K562 (cell line): ENCODE measurements around the gene SNRPA. TPM values are rescaled to one million over a fixed set of nuclear protein-coding genes. Genes with fewer than 3 reads are reported as not detected.

Experiments
- ATAC-seq: fragments of 200-7000 bp; cut with Tn5 transposase; 3 replicates; pipeline ENCODE4 v1.9.1; 2020; ENCODE audit warnings: moderate library complexity
- BruUV-seq: library from RNA; stranded (reverse); fragments of 400-500 nt; replicated peaks from 2 replicates; lab custom pipeline; 2021; lab: Mats Ljungman, UMichigan
- CTCF ChIA-PET: fragments of 300-600 bp; formaldehyde crosslinking; extraction: SDS; loops from one replicate; lab custom pipeline; 2021; ENCODE audit warnings: low intra/inter-chr PET ratio; lab: Yijun Ruan, JAX
- POLR2A ChIA-PET: fragments of 300-600, 350-650 bp; sonication (Branson Sonifier 250); formaldehyde crosslinking; extraction: SDS; loops from one replicate; lab custom pipeline; 2021; ENCODE audit warnings: antibody characterized with exemption, inconsistent platforms; lab: Yijun Ruan, JAX
- DNase-seq, 4 experiments: peaks; one replicate each; pipeline versions ENCODE4 v3.0.0 to v3.0.0-alpha.2; 2011 to 2018; ENCODE audit warnings: low spot score in 3 of 4, mixed read lengths in 3 of 4; ENCODE audit errors: extremely low read depth in 1 of 4
- FAIRE-seq: peaks from 2 replicates; lab custom pipeline; 2011; peaks lifted over from hg19 to GRCh38; lab: Jason Lieb, UNC
- H2AFZ ChIP-seq: 2 replicates; pipeline ENCODE4 v1.6.0; 2011; ENCODE audit warnings: low read depth, low read length, control low read depth, inconsistent platforms
- H3K27ac ChIP-seq: fragments of 200-600 bp; 3 replicates; pipeline ENCODE4 v1.8.0; 2011; ENCODE audit warnings: low read depth, mild to moderate bottlenecking, control low read depth, inconsistent platforms, low read length, moderate library complexity, mixed read lengths; ENCODE audit errors: extremely low read depth
- H3K27me3 ChIP-seq, 2 experiments: fragments of 300-600 bp in 1 of 2; 2 replicates in 1 of 2; 3 replicates in 1 of 2; pipeline versions ENCODE4 v1.6.0 to v1.8.0; 2011; ENCODE audit warnings: inconsistent platforms in 2 of 2, low read length in 2 of 2, mild to moderate bottlenecking in 1 of 2, mixed read lengths in 1 of 2, moderate library complexity in 1 of 2; ENCODE audit not compliant: control insufficient read depth in 2 of 2, insufficient read depth in 2 of 2
- H3K36me3 ChIP-seq: fragments of 300-600 bp; 3 replicates; pipeline ENCODE4 v1.8.0; 2011; ENCODE audit warnings: mild to moderate bottlenecking, low read length, inconsistent platforms; ENCODE audit not compliant: control insufficient read depth, insufficient read depth
- H3K4me1 ChIP-seq, 2 experiments: fragments of 200-600 bp in 1 of 2; replicated peaks in 1 of 2; 2 replicates in 1 of 2; 3 replicates in 1 of 2; pipeline versions ENCODE4 v1.5.1 to v1.8.0; 2011; ENCODE audit warnings: inconsistent platforms in 2 of 2, low read length in 2 of 2, mild to moderate bottlenecking in 1 of 2, mixed read lengths in 1 of 2, moderate library complexity in 1 of 2; ENCODE audit not compliant: control insufficient read depth in 2 of 2, insufficient read depth in 2 of 2
- H3K4me2 ChIP-seq: 2 replicates; pipeline ENCODE4 v1.6.1; 2011; ENCODE audit warnings: low read length, control low read depth, inconsistent platforms, mixed read lengths; ENCODE audit not compliant: insufficient read depth
- H3K4me3 ChIP-seq: fragments of 200-600 bp; sonication (generic), shearing (Covaris generic); 2 replicates; pipeline ENCODE4 v1.5.1; 2016; ENCODE audit warnings: control low read depth, inconsistent platforms
- H3K79me2 ChIP-seq: fragments of 200-600 bp; 3 replicates; pipeline ENCODE4 v1.8.0; 2011; ENCODE audit warnings: low read length, inconsistent platforms; ENCODE audit not compliant: control insufficient read depth, insufficient read depth
- H3K9ac ChIP-seq, 2 experiments: 2 replicates each; pipeline versions ENCODE4 v1.6.0 to v1.6.1; 2011; ENCODE audit warnings: low read depth in 2 of 2, low read length in 2 of 2, control low read depth in 1 of 2, inconsistent platforms in 1 of 2, mild to moderate bottlenecking in 1 of 2, mixed read lengths in 1 of 2; ENCODE audit not compliant: insufficient read depth in 1 of 2
- H3K9me1 ChIP-seq: one replicate; pipeline ENCODE4 v1.6.0; 2011; ENCODE audit warnings: inconsistent platforms, mild to moderate bottlenecking, low read length, moderate library complexity; ENCODE audit not compliant: control insufficient read depth, insufficient read depth
- H3K9me3 ChIP-seq: replicated peaks from 2 replicates; pipeline ENCODE4 v1.5.1; 2011; ENCODE audit warnings: low read depth, low read length, inconsistent platforms; ENCODE audit not compliant: control insufficient read depth, insufficient read depth
- H4K20me1 ChIP-seq: replicated peaks from 2 replicates; pipeline ENCODE4 v1.6.1; 2011; ENCODE audit warnings: low read length, inconsistent platforms, mixed read lengths; ENCODE audit not compliant: control insufficient read depth, insufficient read depth
- CCAR2 ChIP-seq: fragments of 200-400 bp; formaldehyde crosslinking; IDR thresholded peaks from 2 replicates; pipeline ENCODE4 v1.6.1; 2017; ENCODE audit warnings: mild to moderate bottlenecking, low read depth, low read length
- NUFIP1 ChIP-seq: fragments of 450-650 bp; IDR thresholded peaks from 2 replicates; pipeline ENCODE4 v1.6.1; 2018; ENCODE audit not compliant: partially characterized antibody
- RBFOX2 ChIP-seq: fragments of 200-400 bp; formaldehyde crosslinking; IDR thresholded peaks from 2 replicates; pipeline ENCODE4 v1.6.1; 2017; ENCODE audit warnings: low read depth, mild to moderate bottlenecking, low read length, moderate library complexity
- TCFL5 ChIP-seq: fragments of 250-450 bp; sonication (Bioruptor Pico); conservative IDR thresholded peaks from 2 replicates; pipeline ENCODE4 v1.6.1; 2021; ENCODE audit warnings: mild to moderate bottlenecking, moderate library complexity, matching md5 sums
- TEAD2 ChIP-seq: fragments of 450-650 bp; IDR thresholded peaks from 2 replicates; pipeline ENCODE4 v1.6.1; 2016; ENCODE audit warnings: missing genetic modification characterization, control low read depth, missing compliant biosample characterization
- WGBS: fragments of 100-300 bp; shearing (Covaris generic); methylation state at CpG from one replicate; pipeline ENCODE4 v1.1.6; 2016; ENCODE audit warnings: low coverage, mixed read lengths; ENCODE audit not compliant: insufficient coverage; ENCODE audit errors: missing lambda C conversion rate; 5-methylcytosine and 5-hydroxymethylcytosine counted together
- in situ Hi-C: fragments of 300-500 bp; cut with MboI; formaldehyde crosslinking; loops from 4 replicates; pipeline ENCODE4 v1.15.0; 2018; ENCODE audit warnings: inconsistent platforms, mixed read lengths
- intact Hi-C: fragments of 100-400 bp; cut with micrococcal nuclease; formaldehyde crosslinking; loops from 2 replicates; pipeline ENCODE4 v1.14.2; 2022
- polyA plus RNA-seq, 8 experiments: library from polyadenylated mRNA; depleted of rRNA in 4 of 8; stranded (reverse) in 5 of 8; unstranded in 3 of 8; fragments of >200 nt; fragmentation: Nextera tagmentation in 2 of 8; fragmentation: Illumina TruSeq in 1 of 8; extraction: Ambion mirVana in 2 of 8; extraction: Trizol in 1 of 8; gene quantifications; 2 replicates each; pipeline versions ENCODE4 v1.2.1 to v1.2.3, GENCODE V29; 2011 to 2014; ENCODE audit warnings: inconsistent platforms in 1 of 8, missing spikeins in 1 of 8
- total RNA-seq, 7 experiments: library from RNA; depleted of rRNA in 6 of 7; stranded (reverse); fragments of >200 nt in 6 of 7; fragmentation: Illumina TruSeq in 2 of 7; extraction: Trizol in 2 of 7; gene quantifications; 2 replicates each; pipeline versions ENCODE4 v1.2.1 to v1.2.3, GENCODE V29; 2011 to 2021; ENCODE audit warnings: low replicate concordance in 1 of 7

Gene SNRPA
- total and polyA plus RNA-seq, 9 of the 15 experiments (the other 6 are each of a cell fraction or from before 2014, with no cell fraction given): 16.3 to 311 (median 193) TPM

DNA sequence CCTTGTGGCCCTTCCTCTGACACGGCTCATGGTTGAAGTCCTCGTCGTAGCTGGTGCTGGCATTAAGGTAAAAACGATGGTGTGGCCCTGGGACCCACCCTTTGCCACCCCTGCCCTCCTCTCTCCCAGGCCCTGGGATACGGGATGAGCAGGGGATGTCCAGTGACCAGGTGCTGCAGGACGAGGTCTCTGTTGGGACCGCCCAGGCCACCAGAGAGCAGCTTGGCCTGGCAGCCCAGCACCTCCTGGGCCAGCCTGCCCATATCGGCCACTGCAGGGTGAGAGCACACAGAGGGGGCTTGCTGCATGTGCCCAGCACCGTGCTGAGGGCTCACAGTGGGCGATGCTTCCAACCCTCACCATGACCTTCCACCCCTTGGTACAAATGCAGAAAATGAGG is 7.1 kb upstream of the SNRPA start:
- DNase-seq (no peak), ATAC-seq (no peak), FAIRE-seq (no peak)
- BruUV-seq: no TSS peak
- peaks cover 15% of the 10 kb centered on the region; the same call in 2 of the 3 replicates for H3K36me3 ChIP-seq
- TF ChIP-seq TCFL5 (CRISPR knock-in tag) (no peak), CCAR2 (no peak), NUFIP1 (no peak), RBFOX2 (0 out of 2 replicates have a peak, but pooled peaks have one; percentile 24), TEAD2 (tag) (no peak)
- peaks cover 13% of the 10 kb centered on the region for H3K79me2 ChIP-seq
- H3K27ac ChIP-seq: no peak overlapping the region
- peaks cover 5 to 51% of the 10 kb centered on the region in 2 experiments; a peak in 4 of 5 replicates for H3K4me1 ChIP-seq
- peak overlapping the region in 1 of 2 experiments; percentile 85; a peak in 2 of 4 replicates for H3K9ac ChIP-seq
- H2AFZ ChIP-seq: no peak overlapping the region
- H3K9me3 ChIP-seq: no peaks in the 10 kb centered on the region
- H3K4me3 ChIP-seq: no peak overlapping the region
- in situ Hi-C loops: no loop called here
- ChIA-PET CTCF (no interaction called here), POLR2A (interaction anchor here (0.6 to 1.8 kb wide), 5 partner anchors 8 to 184 kb away, joined by 3 to 6 read pairs (median 4); no protein-coding TSS in a partner anchor)
- 0 out of 2 replicates have a peak, but pooled peaks cover 3% of the 10 kb centered on the region for H4K20me1 ChIP-seq
- no peaks in the 10 kb centered on the region for H3K9me1 ChIP-seq
- H3K4me2 ChIP-seq: no peak overlapping the region
- no peaks in the 10 kb centered on the region for H3K27me3 ChIP-seq
- intact Hi-C loops: loop anchor here (5.0 kb wide), 1 partner anchor 82 kb away; no protein-coding TSS in a partner anchor
- 77% methylated on average over 9 of the region's 10 CpGs for WGBS
